HL-60 (cell line): ENCODE data around the gene C4BPA.

ENCODE experiments used
- DNase-seq, 2 experiments: peaks; one replicate each; pipeline ENCODE4 v3.0.0-alpha.2; 2010 to 2020; ENCODE audit warnings: low read depth in 1 of 2, low spot score in 1 of 2
- H3K27ac ChIP-seq: fragments of 250-450 bp; sonication (Bioruptor Pico); replicated peaks from 2 replicates; pipeline ENCODE4 v1.5.1; 2020; ENCODE audit warnings: mild to moderate bottlenecking, moderate library complexity
- H3K27me3 ChIP-seq: fragments of 250-450 bp; sonication (Bioruptor Pico); 2 replicates; pipeline ENCODE4 v1.5.1; 2021; ENCODE audit warnings: mild to moderate bottlenecking, moderate library complexity; ENCODE audit not compliant: insufficient read depth, poor library complexity, severe bottlenecking
- H3K4me3 ChIP-seq: replicated peaks from 2 replicates; pipeline ENCODE4 v1.5.1; 2011; ENCODE audit warnings: mild to moderate bottlenecking, control low read depth, low read length; ENCODE audit not compliant: insufficient read depth
- GABPA ChIP-seq: IDR thresholded peaks from 2 replicates; pipeline ENCODE4 v1.6.1; 2012; ENCODE audit warnings: low read depth
- POLR2AphosphoS5 ChIP-seq: IDR thresholded peaks from 2 replicates; pipeline ENCODE4 v1.6.1; 2012; ENCODE audit warnings: low read depth
- REST ChIP-seq: IDR thresholded peaks from 2 replicates; pipeline ENCODE4 v1.6.1; 2012; ENCODE audit warnings: low read depth; ENCODE audit not compliant: insufficient replicate concordance
- SPI1 ChIP-seq: IDR thresholded peaks from 2 replicates; pipeline ENCODE4 v1.6.1; 2012; ENCODE audit warnings: low read depth, mild to moderate bottlenecking, borderline replicate concordance
- TF ChIP-seq, protein P1 (sequence below): IDR thresholded peaks from one replicate; pipeline ENCODE4 v1.5.1; 2011; ENCODE audit warnings: low read length, control low read depth, inconsistent platforms; ENCODE audit not compliant: insufficient read depth

The C4BPA gene

DNA sequence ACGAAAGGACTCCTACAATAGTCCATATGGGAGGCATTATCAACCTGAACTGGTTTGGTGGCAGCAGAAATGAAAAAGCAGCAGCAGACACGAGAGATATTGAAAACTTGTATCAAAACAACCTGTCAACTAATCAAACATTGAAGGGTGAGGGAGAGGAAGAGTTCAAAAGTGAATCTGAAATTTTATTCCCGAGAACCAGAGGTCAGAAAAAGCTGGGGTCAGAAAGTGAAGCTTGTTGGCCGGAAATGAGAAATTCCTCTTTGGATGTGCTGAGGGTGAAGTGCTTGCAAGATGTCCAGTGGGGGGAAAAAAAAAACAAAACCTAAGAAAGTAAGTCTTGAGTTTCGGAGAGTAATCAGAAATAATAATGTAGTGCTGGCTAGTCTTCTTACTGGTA lies 1.9 kb upstream of the C4BPA start:
- DNase-seq: no peak
- H3K27me3 ChIP-seq: no peaks in the 10 kb centered on the region
- TF ChIP-seq REST: no peak
- TF ChIP-seq SPI1: no peak
- TF ChIP-seq POLR2AphosphoS5: no peak
- TF ChIP-seq, protein P1, sequence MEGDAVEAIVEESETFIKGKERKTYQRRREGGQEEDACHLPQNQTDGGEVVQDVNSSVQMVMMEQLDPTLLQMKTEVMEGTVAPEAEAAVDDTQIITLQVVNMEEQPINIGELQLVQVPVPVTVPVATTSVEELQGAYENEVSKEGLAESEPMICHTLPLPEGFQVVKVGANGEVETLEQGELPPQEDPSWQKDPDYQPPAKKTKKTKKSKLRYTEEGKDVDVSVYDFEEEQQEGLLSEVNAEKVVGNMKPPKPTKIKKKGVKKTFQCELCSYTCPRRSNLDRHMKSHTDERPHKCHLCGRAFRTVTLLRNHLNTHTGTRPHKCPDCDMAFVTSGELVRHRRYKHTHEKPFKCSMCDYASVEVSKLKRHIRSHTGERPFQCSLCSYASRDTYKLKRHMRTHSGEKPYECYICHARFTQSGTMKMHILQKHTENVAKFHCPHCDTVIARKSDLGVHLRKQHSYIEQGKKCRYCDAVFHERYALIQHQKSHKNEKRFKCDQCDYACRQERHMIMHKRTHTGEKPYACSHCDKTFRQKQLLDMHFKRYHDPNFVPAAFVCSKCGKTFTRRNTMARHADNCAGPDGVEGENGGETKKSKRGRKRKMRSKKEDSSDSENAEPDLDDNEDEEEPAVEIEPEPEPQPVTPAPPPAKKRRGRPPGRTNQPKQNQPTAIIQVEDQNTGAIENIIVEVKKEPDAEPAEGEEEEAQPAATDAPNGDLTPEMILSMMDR: no peak
- TF ChIP-seq GABPA: no peak
- H3K4me3 ChIP-seq: no peak overlapping the region
- no peak overlapping the region for H3K27ac ChIP-seq

- H3K27ac ChIP-seq: no peak overlapping the region
- no peak overlapping the region for H3K4me3 ChIP-seq
- no peak for TF ChIP-seq REST
- TF ChIP-seq SPI1: no peak
- TF ChIP-seq, protein P1: no peak
- no peak for TF ChIP-seq POLR2AphosphoS5
- no peak for TF ChIP-seq GABPA
- no peaks in the 10 kb centered on the region for H3K27me3 ChIP-seq
- no peak for DNase-seq
These were observed 1.4 kb upstream of the C4BPA start for GRCh38 chr1:207102659-207103058.

DNA sequence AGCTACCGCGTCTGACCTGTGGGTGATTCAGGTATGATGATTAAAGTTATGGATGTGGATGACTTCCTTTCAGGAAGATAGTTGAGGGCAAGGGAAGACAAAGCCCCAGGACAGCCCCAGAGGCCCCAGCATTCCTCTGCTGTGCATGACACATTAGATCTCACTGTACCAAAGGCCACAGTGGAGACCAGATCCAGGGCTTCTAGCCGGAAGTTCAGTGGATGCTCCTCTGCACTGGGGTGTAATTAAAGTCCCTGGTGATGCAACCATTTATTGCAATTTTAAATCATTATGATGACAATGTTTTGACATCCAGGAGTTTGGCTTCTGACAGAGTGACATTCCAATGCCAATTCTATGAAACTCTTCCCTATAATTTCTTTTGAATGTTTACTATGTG lies 5.0 kb downstream of the C4BPA start:
- Histone ChIP-seq H3K4me3 (no peak overlapping the region), H3K27ac (no peak overlapping the region), H3K27me3 (no peaks in the 10 kb centered on the region)
- TF ChIP-seq, protein P1: no peak
- no peak for TF ChIP-seq SPI1
- TF ChIP-seq REST: no peak
- no peak for DNase-seq
